Measurements from ENCODE around the gene EXD2. TPM values are rescaled to one million over a fixed set of nuclear protein-coding genes. Genes with fewer than 3 reads are reported as not detected.

Gene EXD2
- total RNA-seq, 4 donors from 2014 or later, result 4.6 to 52.1 (median 28.3) TPM

DNA sequence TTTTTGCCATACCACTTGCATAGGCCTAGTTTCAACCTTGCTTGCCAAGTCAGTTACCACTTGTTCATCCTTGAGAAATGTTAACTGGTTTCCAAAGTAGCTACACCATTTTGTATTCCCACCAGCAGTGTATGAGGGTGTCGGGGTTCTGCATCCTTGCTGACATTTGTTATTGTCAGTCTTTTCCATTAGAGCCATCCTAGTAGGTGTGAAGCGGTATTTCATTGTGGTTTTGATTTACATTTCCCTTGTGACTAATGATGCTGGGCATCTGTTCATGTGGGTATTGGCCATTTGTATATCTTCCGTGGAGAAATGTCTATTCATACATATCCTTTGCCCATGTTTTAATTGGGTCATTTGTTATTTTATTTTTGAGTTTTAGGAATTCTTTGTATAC, 41.1 kb downstream of the EXD2 start:
- DNase-seq, result no peak
- H3K4me3 ChIP-seq, result no peak overlapping the region
- no peaks in the 10 kb centered on the region for H3K4me1 ChIP-seq
- TF ChIP-seq, protein P1, sequence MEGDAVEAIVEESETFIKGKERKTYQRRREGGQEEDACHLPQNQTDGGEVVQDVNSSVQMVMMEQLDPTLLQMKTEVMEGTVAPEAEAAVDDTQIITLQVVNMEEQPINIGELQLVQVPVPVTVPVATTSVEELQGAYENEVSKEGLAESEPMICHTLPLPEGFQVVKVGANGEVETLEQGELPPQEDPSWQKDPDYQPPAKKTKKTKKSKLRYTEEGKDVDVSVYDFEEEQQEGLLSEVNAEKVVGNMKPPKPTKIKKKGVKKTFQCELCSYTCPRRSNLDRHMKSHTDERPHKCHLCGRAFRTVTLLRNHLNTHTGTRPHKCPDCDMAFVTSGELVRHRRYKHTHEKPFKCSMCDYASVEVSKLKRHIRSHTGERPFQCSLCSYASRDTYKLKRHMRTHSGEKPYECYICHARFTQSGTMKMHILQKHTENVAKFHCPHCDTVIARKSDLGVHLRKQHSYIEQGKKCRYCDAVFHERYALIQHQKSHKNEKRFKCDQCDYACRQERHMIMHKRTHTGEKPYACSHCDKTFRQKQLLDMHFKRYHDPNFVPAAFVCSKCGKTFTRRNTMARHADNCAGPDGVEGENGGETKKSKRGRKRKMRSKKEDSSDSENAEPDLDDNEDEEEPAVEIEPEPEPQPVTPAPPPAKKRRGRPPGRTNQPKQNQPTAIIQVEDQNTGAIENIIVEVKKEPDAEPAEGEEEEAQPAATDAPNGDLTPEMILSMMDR (IDR thresholded peaks at IDR 0.05), result no peak
- no peak for TF ChIP-seq POLR2A (IDR thresholded peaks at IDR 0.05)
- intact Hi-C loops (cut with DNase I; ENCODE audit: low total_unique reads), result no loop called here
- no peaks in the 10 kb centered on the region for H3K27me3 ChIP-seq
- no peaks in the 10 kb centered on the region for H3K36me3 ChIP-seq
- no peak overlapping the region for H3K27ac ChIP-seq
- no peaks in the 10 kb centered on the region for H3K9me3 ChIP-seq

DNA sequence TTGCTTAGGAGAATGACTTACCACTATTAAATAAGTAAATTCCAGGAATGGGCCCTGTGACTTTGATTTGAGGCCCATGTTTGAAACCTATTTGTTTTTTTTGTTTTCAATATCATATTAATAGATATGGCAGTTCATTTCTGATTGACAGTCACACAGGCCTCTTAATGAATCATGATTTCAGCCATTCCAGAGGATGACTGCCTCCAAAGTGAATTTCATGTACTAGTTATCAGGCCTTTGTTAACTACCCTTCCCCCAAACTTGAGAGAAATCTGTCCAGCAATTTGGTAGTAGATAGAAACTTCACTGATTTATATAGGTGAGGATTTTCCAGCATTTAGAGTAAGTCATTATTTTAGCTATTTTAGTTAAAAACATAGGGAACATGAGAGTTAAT, 42.8 kb downstream of the EXD2 start:
- no peaks in the 10 kb centered on the region for H3K4me1 ChIP-seq
- H3K27ac ChIP-seq, result no peak overlapping the region
- TF ChIP-seq, protein P1 (IDR thresholded peaks at IDR 0.05), result no peak
- TF ChIP-seq POLR2A (IDR thresholded peaks at IDR 0.05), result no peak
- no peak for DNase-seq
- H3K27me3 ChIP-seq, result no peaks in the 10 kb centered on the region
- no peaks in the 10 kb centered on the region for H3K36me3 ChIP-seq
- H3K4me3 ChIP-seq, result no peak overlapping the region
- no peaks in the 10 kb centered on the region for H3K9me3 ChIP-seq
- intact Hi-C loops (cut with DNase I; ENCODE audit: low total_unique reads), result no loop called here

DNA sequence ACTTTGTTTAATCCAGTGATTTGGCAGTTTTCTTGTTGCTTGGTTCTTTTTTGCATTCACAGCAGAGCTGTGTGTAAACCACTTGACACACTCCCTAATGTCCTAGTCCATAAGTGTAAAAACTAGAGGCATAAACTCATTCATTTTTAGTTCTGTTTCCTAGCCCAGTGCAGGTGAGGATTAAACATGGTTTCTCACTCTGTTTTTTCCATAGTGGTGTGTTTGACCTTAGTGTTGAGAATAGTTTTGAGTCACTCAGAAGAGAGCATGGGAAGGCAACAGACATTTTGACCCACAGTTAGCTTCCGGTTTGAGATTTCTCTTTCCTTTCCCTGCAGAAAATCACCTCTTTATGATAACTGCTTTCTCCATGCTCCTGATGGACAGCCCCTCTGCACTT, 44.4 kb downstream of the EXD2 start:
- no peak overlapping the region for H3K4me3 ChIP-seq
- TF ChIP-seq, protein P1 (IDR thresholded peaks at IDR 0.05), result no peak
- TF ChIP-seq POLR2A (IDR thresholded peaks at IDR 0.05), result no peak
- DNase-seq, result no peak
- no peaks in the 10 kb centered on the region for H3K36me3 ChIP-seq
- H3K4me1 ChIP-seq, result no peaks in the 10 kb centered on the region
- H3K27ac ChIP-seq, result no peak overlapping the region
- no peaks in the 10 kb centered on the region for H3K27me3 ChIP-seq
- intact Hi-C loops (cut with DNase I; ENCODE audit: low total_unique reads), result no loop called here
- no peaks in the 10 kb centered on the region for H3K9me3 ChIP-seq

DNA sequence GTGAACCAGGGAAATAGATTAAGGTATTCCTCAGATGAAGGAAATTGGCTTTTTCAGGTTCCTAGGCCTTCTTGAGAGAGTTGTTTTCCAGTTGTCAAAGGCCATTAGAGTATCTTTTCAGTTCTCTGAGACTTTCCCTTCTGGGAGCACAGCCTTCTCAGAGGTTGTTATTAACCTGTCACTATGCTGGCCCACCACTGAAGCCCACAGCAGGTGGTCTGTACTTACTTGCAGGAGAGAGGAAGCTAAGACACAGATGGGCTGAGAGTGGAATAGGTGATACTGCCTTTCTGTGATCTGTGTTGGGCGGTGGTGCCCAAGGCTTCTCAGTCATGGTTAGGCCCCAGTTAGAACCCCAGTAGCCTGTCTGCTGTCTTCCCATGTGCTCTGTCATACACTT, 45.8 kb downstream of the EXD2 start:
- H3K36me3 ChIP-seq, result no peaks in the 10 kb centered on the region
- no peaks in the 10 kb centered on the region for H3K9me3 ChIP-seq
- TF ChIP-seq, protein P1 (IDR thresholded peaks at IDR 0.05), result no peak
- TF ChIP-seq POLR2A (IDR thresholded peaks at IDR 0.05), result no peak
- H3K27ac ChIP-seq, result no peak overlapping the region
- intact Hi-C loops (cut with DNase I; ENCODE audit: low total_unique reads), result no loop called here
- no peaks in the 10 kb centered on the region for H3K27me3 ChIP-seq
- DNase-seq, result no peak
- no peaks in the 10 kb centered on the region for H3K4me1 ChIP-seq
- no peak overlapping the region for H3K4me3 ChIP-seq

DNA sequence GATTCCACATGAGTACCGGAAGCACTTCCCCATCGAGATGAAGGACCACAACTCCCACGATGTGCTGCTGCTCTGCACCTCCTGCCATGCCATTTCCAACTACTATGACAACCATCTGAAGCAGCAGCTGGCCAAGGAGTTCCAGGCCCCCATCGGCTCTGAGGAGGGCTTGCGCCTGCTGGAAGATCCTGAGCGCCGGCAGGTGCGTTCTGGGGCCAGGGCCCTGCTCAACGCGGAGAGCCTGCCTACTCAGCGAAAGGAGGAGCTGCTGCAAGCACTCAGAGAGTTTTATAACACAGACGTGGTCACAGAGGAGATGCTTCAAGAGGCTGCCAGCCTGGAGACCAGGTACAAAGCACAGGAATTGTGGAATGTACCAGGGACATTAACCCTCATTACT, 46.3 kb downstream of the EXD2 start:
- no peak overlapping the region for H3K4me3 ChIP-seq
- H3K27me3 ChIP-seq, result no peaks in the 10 kb centered on the region
- H3K27ac ChIP-seq, result no peak overlapping the region
- H3K36me3 ChIP-seq, result no peaks in the 10 kb centered on the region
- no peaks in the 10 kb centered on the region for H3K9me3 ChIP-seq
- no peak for DNase-seq
- no peaks in the 10 kb centered on the region for H3K4me1 ChIP-seq
- intact Hi-C loops (cut with DNase I; ENCODE audit: low total_unique reads), result no loop called here
- TF ChIP-seq POLR2A (IDR thresholded peaks at IDR 0.05), result no peak

DNA sequence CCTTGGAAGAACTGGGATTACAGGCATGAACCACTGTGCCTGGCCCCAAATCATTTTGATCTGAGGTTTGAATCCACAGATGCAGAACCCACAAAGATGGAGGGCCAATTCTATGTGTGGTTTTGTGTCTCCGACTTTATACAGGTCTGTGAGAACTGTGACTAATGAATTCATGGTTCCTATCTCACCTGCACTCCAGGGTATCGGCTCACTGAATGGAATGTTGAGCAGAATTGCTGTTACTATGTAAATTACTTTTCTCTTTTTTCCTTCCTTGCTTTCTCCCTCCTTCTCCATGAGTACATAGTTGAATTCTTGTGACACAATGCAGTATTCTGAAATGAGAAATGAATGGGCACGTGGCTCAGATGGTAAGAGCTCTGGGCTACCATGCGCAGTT, 47.6 kb downstream of the EXD2 start:
- DNase-seq, result no peak
- intact Hi-C loops (cut with DNase I; ENCODE audit: low total_unique reads), result no loop called here
- H3K4me1 ChIP-seq, result no peaks in the 10 kb centered on the region

More for the DNA sequence above, 47.6 kb downstream of the EXD2 start:
- Histone ChIP-seq H3K4me3 (no peak overlapping the region), H3K36me3 (no peaks in the 10 kb centered on the region), H3K9me3 (no peaks in the 10 kb centered on the region), H3K27ac (no peak overlapping the region), H3K27me3 (no peaks in the 10 kb centered on the region)
- TF ChIP-seq, protein P1 (IDR thresholded peaks at IDR 0.05), result no peak
- no peak for TF ChIP-seq POLR2A (IDR thresholded peaks at IDR 0.05)

All from uterus (tissue), 4 donors.